GM12874 (cell line): ENCODE data around the gene TBX4.

Source experiments
- CTCF ChIP-seq: IDR thresholded peaks from 2 replicates; pipeline ENCODE4 v1.5.1; 2011; ENCODE audit warnings: low read depth, mild to moderate bottlenecking, control low read depth, low read length, moderate library complexity; ENCODE audit not compliant: insufficient read depth

Gene TBX4

GRCh38 chr17:61496174-61496956, 44.1 kb downstream of the TBX4 start:
- TF ChIP-seq CTCF = no peak

GRCh38 chr17:61496957-61497653, 44.9 kb downstream of the TBX4 start:
- TF ChIP-seq CTCF = no peak

GRCh38 chr17:61498042-61498994, 46.1 kb downstream of the TBX4 start:
- TF ChIP-seq CTCF = no peak

GRCh38 chr17:61499632-61500031, 47.4 kb downstream of the TBX4 start:
- no peak for TF ChIP-seq CTCF

- TF ChIP-seq CTCF = no peak
Measured at GRCh38 chr17:61500287-61500686, 48.1 kb downstream of the TBX4 start.

- no peak for TF ChIP-seq CTCF
Measured at GRCh38 chr17:61502292-61502691, 50.1 kb downstream of the TBX4 start.

- no peak for TF ChIP-seq CTCF
Measured at GRCh38 chr17:61503961-61504360, 51.7 kb downstream of the TBX4 start.
